Measurements from ENCODE around the gene NLK. TPM values are rescaled to one million over a fixed set of nuclear protein-coding genes. Genes with fewer than 3 reads are reported as not detected.
A peak's percentile ranks its signal among the peaks of the same experiment; 100 is the strongest.

The NLK gene
- total and polyA plus RNA-seq, 10 of the 15 experiments (the other 5 are each of a cell fraction or from before 2014, with no cell fraction given) = 5.0 to 22.9 (median 15.0) TPM

DNA sequence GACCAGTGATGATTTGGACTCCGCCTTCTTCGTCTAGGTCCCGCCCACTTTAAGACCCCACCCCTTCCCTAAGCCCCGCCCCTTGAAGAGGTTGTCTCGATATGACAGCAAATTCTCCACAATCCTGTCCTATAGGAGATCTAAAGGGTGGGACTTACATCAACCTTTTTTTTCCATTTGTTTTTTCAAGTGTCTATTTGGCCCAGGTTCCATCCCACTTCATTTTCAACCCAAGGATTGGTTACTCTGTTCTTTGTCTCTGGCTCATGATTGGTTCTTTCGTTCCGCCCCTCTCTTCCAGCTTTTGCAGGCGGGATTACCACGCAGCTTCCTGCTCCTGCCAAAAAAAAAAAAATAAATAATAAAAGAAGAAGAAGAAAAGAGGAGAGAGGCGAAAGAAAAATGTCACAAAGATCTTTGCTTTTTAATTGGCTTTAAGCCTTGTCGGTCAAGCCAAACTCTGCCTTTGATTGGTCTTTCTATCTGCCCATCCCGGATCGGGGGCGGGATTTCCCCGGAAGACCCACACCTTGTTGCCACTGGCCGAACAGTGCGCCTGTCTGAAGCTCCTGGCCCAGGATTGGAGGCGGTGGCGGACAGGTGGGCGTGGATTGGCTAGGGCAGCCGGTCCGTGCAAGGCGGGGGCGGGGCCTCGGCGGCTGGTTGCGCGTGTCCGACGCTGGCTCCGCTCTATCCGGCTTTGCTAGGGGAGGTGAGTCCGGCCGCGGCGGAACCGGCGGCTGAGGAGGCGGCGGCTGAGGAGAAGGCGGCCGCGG is 1.2 kb upstream of the NLK start (continued):
- TF ChIP-seq, protein P1, sequence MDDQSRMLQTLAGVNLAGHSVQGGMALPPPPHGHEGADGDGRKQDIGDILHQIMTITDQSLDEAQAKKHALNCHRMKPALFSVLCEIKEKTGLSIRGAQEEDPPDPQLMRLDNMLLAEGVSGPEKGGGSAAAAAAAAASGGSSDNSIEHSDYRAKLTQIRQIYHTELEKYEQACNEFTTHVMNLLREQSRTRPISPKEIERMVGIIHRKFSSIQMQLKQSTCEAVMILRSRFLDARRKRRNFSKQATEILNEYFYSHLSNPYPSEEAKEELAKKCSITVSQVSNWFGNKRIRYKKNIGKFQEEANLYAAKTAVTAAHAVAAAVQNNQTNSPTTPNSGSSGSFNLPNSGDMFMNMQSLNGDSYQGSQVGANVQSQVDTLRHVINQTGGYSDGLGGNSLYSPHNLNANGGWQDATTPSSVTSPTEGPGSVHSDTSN (IDR thresholded peaks at IDR 0.05; ENCODE audit: insufficient replicate concordance, low read depth, low read length) = peak; percentile 100
- TF ChIP-seq KDM1A (IDR thresholded peaks at IDR 0.05; ENCODE audit: borderline replicate concordance) = no peak
- peak; percentile 97 for TF ChIP-seq FOS (IDR thresholded peaks at IDR 0.05; ENCODE audit: borderline replicate concordance, extremely low read depth, insufficient read length)
- peak; percentile 74; the same call in 1 of the 2 replicates for TF ChIP-seq TAF1 (IDR thresholded peaks at IDR 0.05; ENCODE audit: borderline replicate concordance, low read depth, low read length)
- peak; percentile 90 for TF ChIP-seq GABPA (IDR thresholded peaks at IDR 0.05; ENCODE audit: low read depth)
- no peak for TF ChIP-seq NR2F1 (conservative IDR thresholded peaks at IDR 0.05)
- TF ChIP-seq TARDBP (IDR thresholded peaks at IDR 0.05; ENCODE audit: borderline replicate concordance) = no peak
- TF ChIP-seq MEF2A (IDR thresholded peaks at IDR 0.05; ENCODE audit: insufficient read depth, low read depth, low read length) = no peak
- TF ChIP-seq CHD4 (IDR thresholded peaks at IDR 0.05) = no peak
- TF ChIP-seq DPF2 (IDR thresholded peaks at IDR 0.05) = peak; percentile 100
- no peak; the same call in 1 of the 2 replicates for TF ChIP-seq NRF1 (conservative IDR thresholded peaks at IDR 0.05; ENCODE audit: low read depth, low read length)
- TF ChIP-seq NFYB (IDR thresholded peaks at IDR 0.05; ENCODE audit: insufficient read depth, low read depth, low read length) = peak; percentile 94
- TF ChIP-seq, protein P2, sequence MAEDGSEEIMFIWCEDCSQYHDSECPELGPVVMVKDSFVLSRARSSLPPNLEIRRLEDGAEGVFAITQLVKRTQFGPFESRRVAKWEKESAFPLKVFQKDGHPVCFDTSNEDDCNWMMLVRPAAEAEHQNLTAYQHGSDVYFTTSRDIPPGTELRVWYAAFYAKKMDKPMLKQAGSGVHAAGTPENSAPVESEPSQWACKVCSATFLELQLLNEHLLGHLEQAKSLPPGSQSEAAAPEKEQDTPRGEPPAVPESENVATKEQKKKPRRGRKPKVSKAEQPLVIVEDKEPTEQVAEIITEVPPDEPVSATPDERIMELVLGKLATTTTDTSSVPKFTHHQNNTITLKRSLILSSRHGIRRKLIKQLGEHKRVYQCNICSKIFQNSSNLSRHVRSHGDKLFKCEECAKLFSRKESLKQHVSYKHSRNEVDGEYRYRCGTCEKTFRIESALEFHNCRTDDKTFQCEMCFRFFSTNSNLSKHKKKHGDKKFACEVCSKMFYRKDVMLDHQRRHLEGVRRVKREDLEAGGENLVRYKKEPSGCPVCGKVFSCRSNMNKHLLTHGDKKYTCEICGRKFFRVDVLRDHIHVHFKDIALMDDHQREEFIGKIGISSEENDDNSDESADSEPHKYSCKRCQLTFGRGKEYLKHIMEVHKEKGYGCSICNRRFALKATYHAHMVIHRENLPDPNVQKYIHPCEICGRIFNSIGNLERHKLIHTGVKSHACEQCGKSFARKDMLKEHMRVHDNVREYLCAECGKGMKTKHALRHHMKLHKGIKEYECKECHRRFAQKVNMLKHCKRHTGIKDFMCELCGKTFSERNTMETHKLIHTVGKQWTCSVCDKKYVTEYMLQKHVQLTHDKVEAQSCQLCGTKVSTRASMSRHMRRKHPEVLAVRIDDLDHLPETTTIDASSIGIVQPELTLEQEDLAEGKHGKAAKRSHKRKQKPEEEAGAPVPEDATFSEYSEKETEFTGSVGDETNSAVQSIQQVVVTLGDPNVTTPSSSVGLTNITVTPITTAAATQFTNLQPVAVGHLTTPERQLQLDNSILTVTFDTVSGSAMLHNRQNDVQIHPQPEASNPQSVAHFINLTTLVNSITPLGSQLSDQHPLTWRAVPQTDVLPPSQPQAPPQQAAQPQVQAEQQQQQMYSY (CRISPR knock-in tag; IDR thresholded peaks at IDR 0.05) = no peak
- peak; percentile 94 for TF ChIP-seq POLR2A (IDR thresholded peaks at IDR 0.05; ENCODE audit: low read depth, low read length)
- no peak for TF ChIP-seq RB1 (IDR thresholded peaks at IDR 0.05; ENCODE audit: borderline replicate concordance)
- no peak for TF ChIP-seq MTA2 (IDR thresholded peaks at IDR 0.05; ENCODE audit: low read depth)
- no peak for TF ChIP-seq STAT3 (IDR thresholded peaks at IDR 0.05; ENCODE audit: low read depth, low read length)
- TF ChIP-seq TCF12 (IDR thresholded peaks at IDR 0.05; ENCODE audit: low read depth, low read length) = 0 out of 2 replicates have a peak, but pooled peaks have one; percentile 19
- peak in 1 of 2 experiments; percentile 76; a peak in 2 of 4 replicates for TF ChIP-seq BHLHE40 (IDR thresholded peaks at IDR 0.05; ENCODE audit: borderline replicate concordance in 1 of 2, low read depth in 2 of 2, low read length in 1 of 2)
- TF ChIP-seq BMI1 (IDR thresholded peaks at IDR 0.05; ENCODE audit: borderline replicate concordance) = no peak
- no peak for TF ChIP-seq ZNF207 (IDR thresholded peaks at IDR 0.05; ENCODE audit: borderline replicate concordance)
- TF ChIP-seq YBX1 (IDR thresholded peaks at IDR 0.05) = no peak
- no peak for TF ChIP-seq ZSCAN29 (IDR thresholded peaks at IDR 0.05)
- no peak for TF ChIP-seq SIN3A (IDR thresholded peaks at IDR 0.05; ENCODE audit: low read depth, low read length)
- TF ChIP-seq LARP7 (IDR thresholded peaks at IDR 0.05) = no peak
- TF ChIP-seq, protein P3, sequence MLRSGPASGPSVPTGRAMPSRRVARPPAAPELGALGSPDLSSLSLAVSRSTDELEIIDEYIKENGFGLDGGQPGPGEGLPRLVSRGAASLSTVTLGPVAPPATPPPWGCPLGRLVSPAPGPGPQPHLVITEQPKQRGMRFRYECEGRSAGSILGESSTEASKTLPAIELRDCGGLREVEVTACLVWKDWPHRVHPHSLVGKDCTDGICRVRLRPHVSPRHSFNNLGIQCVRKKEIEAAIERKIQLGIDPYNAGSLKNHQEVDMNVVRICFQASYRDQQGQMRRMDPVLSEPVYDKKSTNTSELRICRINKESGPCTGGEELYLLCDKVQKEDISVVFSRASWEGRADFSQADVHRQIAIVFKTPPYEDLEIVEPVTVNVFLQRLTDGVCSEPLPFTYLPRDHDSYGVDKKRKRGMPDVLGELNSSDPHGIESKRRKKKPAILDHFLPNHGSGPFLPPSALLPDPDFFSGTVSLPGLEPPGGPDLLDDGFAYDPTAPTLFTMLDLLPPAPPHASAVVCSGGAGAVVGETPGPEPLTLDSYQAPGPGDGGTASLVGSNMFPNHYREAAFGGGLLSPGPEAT (IDR thresholded peaks at IDR 0.05; ENCODE audit: low read depth) = no peak
- no peak for TF ChIP-seq RELA (IDR thresholded peaks at IDR 0.05; ENCODE audit: borderline replicate concordance, partially characterized antibody)

Data from GM12878 (cell line).